Hepatocyte (in vitro differentiated cells): ENCODE data around the gene MOV10L1. TPM values are rescaled to one million over a fixed set of nuclear protein-coding genes. Genes with fewer than 3 reads are reported as not detected.
"Not testable (repeated sequence)": the region's sequence is repeated elsewhere in the genome, so short reads cannot be mapped to it uniquely, and the experiment has no call there.

Source experiments
- DNase-seq: peaks from one replicate; pipeline ENCODE4 v3.0.0-alpha.2; 2016; ENCODE audit warnings: low spot score
- H2AFZ ChIP-seq: fragments of 200-600 bp; sonication (generic); 2 replicates; pipeline ENCODE4 v1.6.0; 2016; ENCODE audit warnings: antibody characterized with exemption, mild to moderate bottlenecking
- H3K27ac ChIP-seq: fragments of 200-600 bp; sonication (generic); 2 replicates; pipeline ENCODE4 v1.5.1; 2016; ENCODE audit warnings: mild to moderate bottlenecking
- H3K27me3 ChIP-seq: fragments of 200-600 bp; sonication (generic); 2 replicates; pipeline ENCODE4 v1.6.1; 2016
- H3K36me3 ChIP-seq: fragments of 200-600 bp; sonication (generic); replicated peaks from 2 replicates; pipeline ENCODE4 v1.5.1; 2016; ENCODE audit warnings: low read depth; ENCODE audit not compliant: insufficient read depth
- H3K4me1 ChIP-seq: fragments of 200-600 bp; sonication (generic); 2 replicates; pipeline ENCODE4 v1.5.1; 2016; ENCODE audit warnings: mild to moderate bottlenecking, moderate library complexity; ENCODE audit not compliant: insufficient read depth
- H3K4me2 ChIP-seq: fragments of 200-600 bp; sonication (generic); 2 replicates; pipeline ENCODE4 v1.6.0; 2016
- H3K4me3 ChIP-seq: fragments of 200-600 bp; sonication (generic); 2 replicates; pipeline ENCODE4 v1.5.1; 2016; ENCODE audit warnings: mild to moderate bottlenecking
- H3K79me2 ChIP-seq: fragments of 200-600 bp; sonication (generic); 2 replicates; pipeline ENCODE4 v1.6.0; 2017; ENCODE audit warnings: mild to moderate bottlenecking
- H3K9me2 ChIP-seq: fragments of 200-600 bp; sonication (generic); replicated peaks from 2 replicates; pipeline ENCODE4 v1.6.0; 2017; ENCODE audit warnings: mild to moderate bottlenecking; ENCODE audit not compliant: insufficient read depth
- H3K9me3 ChIP-seq: fragments of 200-600 bp; sonication (generic); 2 replicates; pipeline ENCODE4 v1.5.1; 2016; ENCODE audit warnings: low read depth, mild to moderate bottlenecking
- H4K20me1 ChIP-seq: fragments of 200-600 bp; sonication (generic); 2 replicates; pipeline ENCODE4 v1.6.0; 2016; ENCODE audit warnings: mild to moderate bottlenecking; ENCODE audit not compliant: insufficient read depth, poor library complexity, severe bottlenecking
- EZH2 ChIP-seq: fragments of 200-600 bp; sonication (generic); IDR thresholded peaks from 2 replicates; pipeline ENCODE4 v1.6.1; 2016; ENCODE audit warnings: antibody characterized with exemption, mild to moderate bottlenecking, borderline replicate concordance
- EZH2phosphoT487 ChIP-seq: fragments of 200-600 bp; sonication (generic); IDR thresholded peaks from one replicate; pipeline ENCODE4 v1.6.1; 2018; ENCODE audit warnings: antibody characterized with exemption, mild to moderate bottlenecking, low read depth, moderate library complexity; ENCODE audit not compliant: unreplicated experiment, severe bottlenecking
- WGBS: methylation state at CpG from one replicate; pipeline ENCODE4 v1.1.6; 2016; ENCODE audit warnings: low lambda C conversion rate; ENCODE audit errors: missing lambda C conversion rate; 5-methylcytosine and 5-hydroxymethylcytosine counted together
- polyA plus RNA-seq: library from polyadenylated mRNA; unstranded; fragments of >200 nt; fragmentation: Nextera tagmentation; extraction: Ambion mirVana; gene quantifications from 2 replicates; pipeline ENCODE4 v1.2.1, GENCODE V29; 2016
- total RNA-seq: library from RNA; depleted of rRNA; stranded (reverse); fragments of >200 nt; gene quantifications from 2 replicates; pipeline ENCODE4 v1.2.3, GENCODE V29; 2014
- TF ChIP-seq, protein P1 (sequence below): fragments of 200-600 bp; sonication (generic); IDR thresholded peaks from 2 replicates; pipeline ENCODE4 v1.5.1; 2016; ENCODE audit warnings: antibody characterized with exemption, mild to moderate bottlenecking; ENCODE audit not compliant: poor library complexity

MOV10L1 gene
- total and polyA plus RNA-seq, 2 experiments from 2014 or later = 0.36 to 3.6 TPM

DNA sequence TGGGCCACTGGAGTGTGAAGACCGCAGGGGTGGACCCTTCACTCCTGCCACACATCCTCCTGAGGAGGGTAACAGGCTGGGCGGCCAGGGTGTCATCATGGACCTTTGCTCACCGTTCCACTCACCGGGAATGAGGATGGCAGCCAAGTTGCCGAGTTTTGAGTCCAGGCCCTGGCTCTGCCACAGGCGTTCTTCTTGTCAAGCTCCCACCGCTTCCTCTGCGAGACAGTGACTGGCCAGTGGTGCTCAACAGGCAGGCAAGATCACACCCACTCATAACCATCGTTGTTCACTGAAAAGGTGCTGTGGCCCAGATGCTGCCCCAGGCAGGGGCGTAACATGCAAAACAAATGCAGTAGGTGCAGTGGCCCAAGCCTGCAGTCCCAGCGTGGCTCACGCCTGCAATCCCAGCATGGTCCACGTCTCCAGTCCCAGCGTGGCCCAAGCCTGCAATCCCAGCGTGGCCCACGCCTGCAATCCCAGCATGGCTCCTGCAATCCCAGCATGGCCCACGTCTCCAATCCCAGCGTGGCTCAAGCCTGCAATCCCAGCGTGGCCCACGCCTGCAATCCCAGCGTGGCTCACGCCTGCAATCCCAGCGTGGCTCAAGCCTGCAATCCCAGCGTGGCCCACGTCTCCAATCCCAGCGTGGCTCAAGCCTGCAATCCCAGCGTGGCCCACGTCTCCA lies 75.8 kb downstream of the MOV10L1 start:
- peaks cover 6% of the 10 kb centered on the region for H3K27me3 ChIP-seq
- H3K4me2 ChIP-seq = no peak overlapping the region
- no peaks in the 10 kb centered on the region for H3K9me3 ChIP-seq
- no peak for TF ChIP-seq EZH2phosphoT487
- TF ChIP-seq, protein P1, sequence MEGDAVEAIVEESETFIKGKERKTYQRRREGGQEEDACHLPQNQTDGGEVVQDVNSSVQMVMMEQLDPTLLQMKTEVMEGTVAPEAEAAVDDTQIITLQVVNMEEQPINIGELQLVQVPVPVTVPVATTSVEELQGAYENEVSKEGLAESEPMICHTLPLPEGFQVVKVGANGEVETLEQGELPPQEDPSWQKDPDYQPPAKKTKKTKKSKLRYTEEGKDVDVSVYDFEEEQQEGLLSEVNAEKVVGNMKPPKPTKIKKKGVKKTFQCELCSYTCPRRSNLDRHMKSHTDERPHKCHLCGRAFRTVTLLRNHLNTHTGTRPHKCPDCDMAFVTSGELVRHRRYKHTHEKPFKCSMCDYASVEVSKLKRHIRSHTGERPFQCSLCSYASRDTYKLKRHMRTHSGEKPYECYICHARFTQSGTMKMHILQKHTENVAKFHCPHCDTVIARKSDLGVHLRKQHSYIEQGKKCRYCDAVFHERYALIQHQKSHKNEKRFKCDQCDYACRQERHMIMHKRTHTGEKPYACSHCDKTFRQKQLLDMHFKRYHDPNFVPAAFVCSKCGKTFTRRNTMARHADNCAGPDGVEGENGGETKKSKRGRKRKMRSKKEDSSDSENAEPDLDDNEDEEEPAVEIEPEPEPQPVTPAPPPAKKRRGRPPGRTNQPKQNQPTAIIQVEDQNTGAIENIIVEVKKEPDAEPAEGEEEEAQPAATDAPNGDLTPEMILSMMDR = no peak
- no peak for TF ChIP-seq EZH2
- H3K4me3 ChIP-seq = no peak overlapping the region
- WGBS = 96% methylated on average over 19 of the region's 28 CpGs
- H4K20me1 ChIP-seq = no peaks in the 10 kb centered on the region
- H3K27ac ChIP-seq = no peak overlapping the region
- no peaks in the 10 kb centered on the region for H3K9me2 ChIP-seq
- no peaks in the 10 kb centered on the region for H3K36me3 ChIP-seq
- no peak overlapping the region for H2AFZ ChIP-seq
- DNase-seq = no peak
- H3K79me2 ChIP-seq = no peaks in the 10 kb centered on the region
- H3K4me1 ChIP-seq = no peaks in the 10 kb centered on the region

GRCh38 chr22:50167689-50168489 lies 78.1 kb downstream of the MOV10L1 start:
- DNase-seq = no peak
- Histone ChIP-seq H3K4me1 (no peaks in the 10 kb centered on the region), H3K9me3 (no peaks in the 10 kb centered on the region), H2AFZ (no peak overlapping the region), H3K9me2 (no peaks in the 10 kb centered on the region), H3K4me2 (no peak overlapping the region), H3K27me3 (peaks cover 11% of the 10 kb centered on the region), H3K36me3 (no peaks in the 10 kb centered on the region), H3K79me2 (no peaks in the 10 kb centered on the region), H4K20me1 (no peaks in the 10 kb centered on the region), H3K27ac (no peak overlapping the region), H3K4me3 (no peak overlapping the region)
- TF ChIP-seq EZH2 = no peak
- no peak for TF ChIP-seq EZH2phosphoT487
- TF ChIP-seq, protein P1 = no peak
- WGBS = 48% methylated on average over 9 of the region's 11 CpGs

- H3K4me3 ChIP-seq, H3K36me3 ChIP-seq, H4K20me1 ChIP-seq, H3K27ac ChIP-seq, H3K4me1 ChIP-seq, DNase-seq, H3K4me2 ChIP-seq, H2AFZ ChIP-seq, H3K79me2 ChIP-seq, H3K9me2 ChIP-seq, H3K9me3 ChIP-seq: not testable (repeated sequence)
- H3K27me3 ChIP-seq = peaks cover 11% of the 10 kb centered on the region
- 60% methylated on average over 5 of the region's 5 CpGs for WGBS
Measured at GRCh38 chr22:50168490-50169180, 78.8 kb downstream of the MOV10L1 start.
